ENCODE results near the gene RNF215.

Gene RNF215

DNA sequence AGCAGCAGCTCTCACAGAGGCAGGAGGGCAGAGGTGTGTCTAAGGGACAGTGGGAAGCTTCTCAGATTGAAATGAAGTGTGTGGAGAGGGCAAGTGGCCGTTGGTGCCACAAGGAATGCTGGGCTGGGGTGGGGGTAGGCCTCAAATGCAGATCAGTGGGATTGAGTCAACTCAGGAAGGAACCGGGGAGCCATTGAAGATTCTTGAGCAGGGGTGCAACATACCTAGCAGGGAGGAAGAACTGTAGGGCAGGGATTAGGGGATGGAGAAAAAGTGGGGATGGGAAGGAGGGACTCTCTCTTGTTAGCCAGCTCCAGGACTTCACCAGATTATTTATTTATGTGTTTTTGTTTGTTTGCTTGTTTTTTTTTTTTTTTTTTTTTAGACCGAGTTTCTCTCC is 6.7 kb upstream of the RNF215 start:
- DNase-seq, result no peak

DNA sequence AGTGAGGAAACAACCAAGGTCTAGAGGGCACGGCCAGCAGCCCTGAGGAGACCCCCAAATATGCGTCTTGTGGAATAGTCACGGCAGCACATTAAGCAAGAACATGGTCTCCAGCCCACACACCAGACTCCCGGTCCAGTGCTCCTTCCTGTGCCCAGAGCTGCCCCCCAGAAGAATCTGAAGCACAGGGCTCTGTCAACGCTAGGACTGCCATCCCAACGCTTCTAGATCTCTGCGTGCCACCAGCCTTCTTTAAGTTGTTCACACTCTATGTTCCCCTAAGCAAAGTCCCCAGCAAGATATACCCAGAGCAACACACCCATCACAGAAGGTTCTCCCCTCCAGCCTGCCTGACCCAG is 6.1 kb upstream of the RNF215 start:
- DNase-seq, result no peak

DNA sequence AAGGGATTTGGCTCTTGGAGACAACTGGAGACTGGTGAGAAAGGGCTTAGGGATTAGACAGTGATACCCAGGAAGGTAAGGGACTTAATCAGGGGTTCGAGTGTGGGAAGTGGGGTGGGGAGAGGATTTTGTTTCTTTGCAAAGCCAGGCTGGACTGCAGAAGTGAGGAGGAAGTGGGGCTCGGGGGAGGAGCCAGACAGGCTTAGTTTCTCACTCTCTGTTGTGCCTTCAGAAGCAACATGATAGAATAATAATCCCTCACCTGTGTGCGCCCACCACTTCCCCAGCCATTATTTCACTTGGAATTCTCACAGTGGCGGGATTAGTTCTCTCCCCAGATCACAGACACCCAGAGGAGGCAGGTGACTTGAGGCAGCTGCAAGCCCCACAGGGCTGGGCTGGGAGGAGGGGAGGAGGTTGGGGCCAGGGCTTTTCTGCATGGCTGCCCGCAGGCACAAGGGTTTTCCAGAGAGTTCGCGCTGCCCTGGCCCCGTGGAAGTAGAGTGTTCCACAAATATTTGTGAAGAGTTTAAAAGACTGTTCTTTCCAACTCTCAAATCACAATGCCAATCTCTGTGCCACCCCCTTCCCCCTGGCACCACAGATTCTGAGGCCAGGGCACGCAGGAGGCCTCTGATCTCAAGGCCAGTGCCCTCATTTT is 5.6 kb upstream of the RNF215 start:
- DNase-seq, result peak; percentile 52

DNA sequence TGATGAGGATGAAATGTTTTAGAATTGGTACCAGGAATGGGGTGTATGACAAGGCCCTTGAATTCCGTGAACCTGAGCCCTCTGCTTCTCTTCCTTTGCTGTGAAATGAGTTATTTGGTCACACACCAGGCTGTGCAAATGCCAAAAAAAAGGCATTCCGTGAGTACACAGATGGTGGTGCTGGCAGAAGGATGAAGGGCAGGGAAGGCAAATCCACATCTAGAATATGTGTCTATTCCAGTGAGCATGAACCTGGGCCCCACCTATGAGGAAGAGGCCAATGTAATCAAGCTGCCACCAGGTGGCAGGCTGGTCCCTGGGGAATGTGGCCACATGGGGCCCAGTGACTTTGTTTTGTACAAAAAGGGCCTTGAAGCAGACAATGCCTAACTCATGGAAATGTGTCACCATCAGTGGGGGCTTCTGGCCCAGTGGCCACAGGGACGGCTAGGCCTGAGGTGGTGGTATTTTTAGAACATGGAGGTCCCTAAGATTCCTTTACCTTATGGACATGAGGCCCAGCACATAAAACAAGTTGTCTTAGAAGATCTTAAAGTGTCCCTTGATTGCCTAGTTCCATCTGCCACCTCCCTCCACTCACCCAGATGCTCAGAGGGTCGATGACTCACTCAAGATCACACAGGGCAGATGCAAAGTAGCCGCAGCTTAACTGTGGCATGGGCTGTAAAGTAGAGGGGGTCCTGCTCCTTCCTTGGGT is 3.9 kb upstream of the RNF215 start:
- peak; percentile 94 for DNase-seq

DNA sequence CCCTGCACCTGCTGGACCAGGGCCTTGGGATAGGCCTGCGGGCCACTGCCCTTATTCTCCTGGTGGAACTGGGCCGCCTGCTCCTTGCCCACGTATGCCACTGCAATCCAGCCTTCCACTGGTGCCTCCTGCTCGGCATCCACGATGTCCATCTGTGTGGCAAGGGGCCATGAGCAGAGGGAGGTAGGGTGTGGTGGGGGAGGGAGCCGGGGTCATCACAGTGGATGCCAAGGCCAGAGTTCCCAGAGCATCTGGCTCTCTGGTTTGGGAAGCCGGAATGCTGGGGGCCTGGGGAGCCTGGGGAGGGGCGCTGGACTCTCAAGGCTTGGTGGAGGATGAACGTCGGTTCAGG is 627 bp downstream of the RNF215 start:
- DNase-seq, result no peak

DNA sequence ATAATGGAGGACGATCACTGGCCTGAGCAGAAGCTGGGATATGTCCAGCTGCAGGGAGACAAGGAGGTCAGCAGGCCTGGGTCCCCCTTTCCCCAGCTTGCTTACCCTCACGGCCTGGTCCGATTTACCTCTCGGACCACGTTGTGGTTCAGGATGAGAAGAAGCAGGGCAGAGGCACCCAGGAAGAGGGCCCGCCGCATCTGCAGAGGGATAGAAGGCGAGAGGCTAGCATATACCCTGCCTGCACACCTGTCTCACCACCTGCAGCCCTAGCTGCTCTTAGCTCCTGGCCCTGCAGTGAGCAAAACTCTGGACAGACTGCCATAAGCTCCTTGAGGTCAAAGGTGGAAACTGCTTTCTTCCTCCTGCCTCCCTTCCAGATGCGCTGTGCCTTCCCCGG is 1.3 kb downstream of the RNF215 start:
- DNase-seq, result no peak

DNA sequence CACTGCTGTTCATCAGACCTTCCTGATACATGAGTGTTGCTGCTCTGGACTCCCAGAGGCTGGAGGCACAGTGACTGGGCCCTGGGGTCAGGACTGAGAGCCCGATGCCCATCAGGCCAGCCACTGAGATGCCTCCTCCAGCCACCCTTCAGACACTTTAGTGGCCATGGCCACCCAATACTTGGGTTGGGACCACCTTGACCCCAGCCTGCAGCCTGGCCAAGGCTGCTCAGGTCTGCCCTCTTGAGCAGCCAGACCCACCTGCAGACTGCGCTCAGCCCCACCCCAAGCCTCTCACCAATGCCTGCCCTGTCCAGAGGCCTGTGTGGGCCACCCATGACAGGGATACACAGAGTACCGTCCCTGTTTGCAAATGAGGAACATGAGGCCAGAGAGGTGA is 4.2 kb downstream of the RNF215 start:
- no peak for DNase-seq

DNA sequence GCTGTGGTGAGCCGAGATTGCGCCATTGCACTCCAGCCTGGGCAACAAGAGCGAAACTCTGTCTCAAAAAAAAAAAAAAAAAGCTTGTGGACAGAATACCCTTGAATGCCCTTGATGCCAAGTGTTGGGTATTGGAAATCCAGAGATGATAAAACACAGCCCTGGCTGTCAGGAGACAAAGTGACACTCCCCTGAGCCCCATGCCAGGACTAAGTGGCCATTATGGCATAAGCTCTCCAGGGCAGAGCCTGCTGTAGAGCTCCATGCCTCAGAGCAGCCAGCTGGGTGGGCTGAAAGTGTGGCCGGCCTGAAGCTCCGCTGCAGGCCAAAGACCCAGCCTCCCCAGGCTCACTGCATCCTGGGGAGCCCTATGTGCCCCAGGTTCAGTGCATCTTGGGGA is 4.9 kb downstream of the RNF215 start:
- no peak for DNase-seq

DNA sequence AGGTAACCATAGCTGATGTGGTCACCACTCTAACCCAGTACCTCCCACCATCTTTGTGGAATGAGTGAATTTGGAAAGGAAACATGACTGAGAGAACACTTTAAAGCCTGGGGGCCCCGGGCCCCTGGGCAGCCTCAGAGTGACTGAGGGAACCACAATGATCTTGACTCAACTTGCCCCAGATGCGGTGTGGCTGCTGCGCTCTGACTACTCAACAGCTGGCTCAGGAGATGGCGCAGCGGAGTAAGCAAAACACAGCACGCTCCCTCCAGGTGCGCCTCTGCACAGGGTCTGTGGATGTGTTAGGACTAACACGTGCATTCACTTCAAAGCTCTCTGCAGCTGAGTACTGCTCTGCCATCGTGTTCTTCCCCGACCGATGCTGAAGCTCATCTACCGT is 5.9 kb downstream of the RNF215 start:
- no peak for DNase-seq

DNA sequence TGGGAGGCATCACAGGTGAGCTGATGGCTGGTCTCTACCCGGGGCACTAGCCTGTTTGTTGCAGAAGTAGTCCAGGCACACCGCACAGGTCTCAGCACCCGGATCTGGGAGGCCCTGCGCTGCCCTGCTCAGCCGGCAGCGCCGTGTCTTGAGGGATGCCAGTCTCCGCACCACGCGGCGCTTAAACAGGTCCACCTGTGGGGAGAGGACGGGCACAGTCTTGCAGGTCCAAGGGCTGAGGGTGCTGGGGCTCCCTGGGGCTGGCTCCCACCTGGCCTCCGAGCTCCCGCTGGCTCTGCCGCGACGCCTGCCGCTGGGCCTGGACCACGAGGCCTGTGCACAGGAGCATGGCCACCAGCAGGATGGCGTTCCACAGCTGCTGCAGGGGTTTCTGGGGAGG is 7.2 kb downstream of the RNF215 start:
- DNase-seq, result no peak

DNA sequence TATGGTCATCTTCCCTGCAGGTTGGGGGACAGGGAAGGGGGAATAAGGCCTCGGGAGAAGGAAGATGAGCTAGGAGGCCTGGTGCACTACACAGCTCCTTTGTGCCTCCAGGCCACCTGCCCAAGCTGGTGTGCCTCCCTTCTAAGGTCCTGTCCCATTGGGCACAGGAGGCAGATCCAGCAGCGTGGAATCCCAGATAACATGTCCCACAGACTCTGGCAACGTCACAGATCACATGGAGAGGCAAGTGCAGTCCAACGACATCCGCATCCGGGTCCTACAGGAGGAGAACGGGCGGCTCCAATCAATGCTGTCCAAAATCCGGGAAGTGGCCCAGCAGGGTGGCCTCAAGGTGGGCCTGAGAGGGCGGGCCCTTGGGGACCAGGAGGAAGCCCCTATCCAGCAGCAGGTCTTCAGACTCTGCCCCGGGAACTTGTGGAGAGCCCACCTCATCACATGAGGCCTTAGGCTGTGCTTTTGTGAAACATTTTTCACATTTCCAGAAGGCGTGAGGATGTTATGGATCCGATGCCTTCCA is 11.8 kb downstream of the RNF215 start:
- DNase-seq, result no peak

DNA sequence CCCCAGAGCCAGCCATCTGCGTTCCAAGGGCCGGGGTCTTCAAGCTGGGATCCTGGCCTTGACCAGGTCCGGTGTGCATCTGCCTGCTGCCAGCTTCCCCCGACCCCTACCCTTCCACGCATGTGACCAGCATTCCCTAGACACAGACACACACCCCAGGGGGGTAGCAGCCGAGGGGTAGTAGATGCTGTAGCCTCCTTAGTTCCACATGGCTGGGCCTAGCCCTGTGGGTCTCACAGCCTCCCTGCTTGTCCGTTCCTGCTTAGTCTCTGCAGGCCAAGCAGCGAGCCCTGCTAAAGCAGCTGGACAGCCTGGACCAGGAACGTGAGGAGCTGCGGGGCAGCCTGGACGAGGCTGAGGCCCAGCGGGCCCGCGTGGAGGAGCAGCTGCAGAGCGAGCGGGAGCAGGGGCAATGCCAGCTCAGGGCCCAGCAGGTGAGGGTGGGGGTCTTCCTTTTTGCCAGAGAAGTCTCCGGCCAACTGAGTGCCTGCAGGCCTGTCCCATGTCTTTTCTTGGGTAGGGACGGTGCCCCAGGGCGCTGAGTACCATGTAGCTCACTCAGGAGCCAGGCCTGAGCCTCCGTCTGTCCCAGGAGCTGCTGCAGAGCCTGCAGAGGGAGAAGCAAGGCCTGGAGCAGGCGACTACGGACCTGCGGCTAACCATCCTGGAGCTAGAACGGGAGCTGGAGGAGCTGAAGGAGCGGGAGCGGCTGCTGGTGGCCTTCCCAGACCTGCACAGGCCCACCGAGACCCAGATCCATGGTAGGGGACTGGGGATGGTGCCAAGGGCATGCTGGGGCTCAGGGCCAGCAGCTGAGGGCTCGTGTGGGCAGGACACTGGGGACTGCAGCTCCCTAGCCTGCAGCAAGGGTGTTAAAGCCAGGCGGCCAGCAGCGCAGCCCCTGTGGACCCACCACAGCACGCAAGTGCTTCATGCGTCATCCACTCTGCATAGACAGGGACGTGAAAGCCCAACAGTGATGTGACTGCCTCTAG is 13.6 kb downstream of the RNF215 start:
- DNase-seq, result no peak

DNA sequence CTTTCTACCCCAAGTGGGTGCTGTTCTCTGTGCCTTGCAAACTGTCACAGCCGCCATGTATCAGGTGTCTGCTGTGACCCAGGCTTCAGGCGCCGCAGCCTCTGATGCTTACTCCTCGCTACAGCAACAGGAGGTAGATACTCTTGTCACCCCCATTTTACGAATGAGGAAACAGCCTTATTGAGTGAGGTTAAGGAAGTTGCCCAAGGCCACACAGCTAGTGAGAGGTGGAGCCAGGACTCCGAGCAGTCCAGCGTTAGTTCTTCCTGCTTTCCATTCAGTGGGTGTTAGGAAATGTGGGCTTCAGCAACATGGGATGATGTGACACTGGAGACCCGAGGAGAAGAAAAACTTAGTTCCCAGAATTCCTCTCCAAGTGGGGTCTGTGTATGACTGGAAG is 14.3 kb downstream of the RNF215 start:
- DNase-seq, result peak; percentile 60

DNA sequence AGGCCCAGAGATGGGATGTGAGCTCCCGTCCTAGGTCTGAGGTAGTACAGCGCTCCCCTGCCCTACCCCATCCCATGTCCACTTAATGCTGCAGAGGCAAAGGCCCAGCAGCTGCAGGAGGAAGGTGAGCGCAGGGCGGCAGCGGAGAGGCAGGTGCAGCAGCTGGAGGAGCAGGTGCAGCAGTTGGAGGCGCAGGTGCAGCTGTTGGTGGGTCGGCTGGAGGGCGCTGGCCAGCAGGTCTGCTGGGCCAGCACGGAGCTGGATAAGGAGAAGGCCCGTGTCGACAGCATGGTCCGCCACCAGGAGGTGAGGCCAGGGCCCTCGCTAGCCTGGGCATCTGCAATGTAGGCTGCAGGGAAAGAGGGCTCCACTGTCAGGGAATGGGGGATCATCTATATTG is 15.2 kb downstream of the RNF215 start:
- DNase-seq, result no peak

DNA sequence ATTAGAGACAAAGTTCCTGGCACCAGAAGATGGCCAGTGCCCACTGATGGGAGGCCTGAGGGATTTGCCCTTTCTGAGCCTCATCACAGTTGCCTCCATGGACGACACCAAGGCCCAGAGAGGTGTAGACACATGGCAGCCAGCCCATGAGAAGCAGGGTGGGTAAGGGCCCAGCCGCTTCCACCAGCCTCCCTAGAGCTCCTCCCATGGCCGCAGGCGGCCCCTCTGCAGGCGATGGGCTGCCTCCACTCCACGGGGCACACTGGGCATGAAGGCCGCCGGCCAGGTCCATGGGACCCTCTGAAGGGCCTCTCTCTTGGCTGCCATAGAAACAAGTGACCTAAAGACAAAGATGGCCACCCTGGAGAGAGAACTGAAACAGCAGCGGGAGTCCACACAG is 15.9 kb downstream of the RNF215 start:
- no peak for DNase-seq

DNA sequence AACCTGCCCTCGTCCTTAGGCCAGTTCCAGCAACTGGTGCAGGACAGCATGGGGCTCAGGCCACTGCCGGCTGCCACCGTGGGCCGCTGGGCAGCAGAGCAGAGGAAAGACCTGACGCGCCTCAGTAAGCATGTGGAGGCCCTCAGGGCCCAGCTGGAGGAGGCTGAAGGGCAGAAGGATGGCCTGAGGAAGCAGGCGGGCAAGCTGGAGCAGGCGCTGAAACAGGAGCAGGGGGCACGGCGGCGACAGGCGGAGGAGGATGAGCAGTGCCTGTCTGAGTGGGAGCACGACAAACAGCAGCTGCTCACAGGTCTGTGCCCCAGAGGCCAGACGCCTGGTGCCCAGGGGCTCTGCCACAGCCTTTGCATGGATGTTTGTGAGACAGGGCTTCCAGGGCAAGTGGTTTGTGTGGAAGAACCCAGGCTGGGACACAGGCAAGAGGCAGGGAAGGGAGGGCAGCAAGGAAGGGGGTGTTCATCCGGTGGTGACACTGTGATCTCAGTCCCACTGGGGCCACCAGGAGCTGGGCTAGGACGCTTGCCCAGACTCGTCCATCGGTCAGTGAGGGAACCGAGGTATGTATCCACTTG is 16.5 kb downstream of the RNF215 start:
- no peak for DNase-seq

DNA sequence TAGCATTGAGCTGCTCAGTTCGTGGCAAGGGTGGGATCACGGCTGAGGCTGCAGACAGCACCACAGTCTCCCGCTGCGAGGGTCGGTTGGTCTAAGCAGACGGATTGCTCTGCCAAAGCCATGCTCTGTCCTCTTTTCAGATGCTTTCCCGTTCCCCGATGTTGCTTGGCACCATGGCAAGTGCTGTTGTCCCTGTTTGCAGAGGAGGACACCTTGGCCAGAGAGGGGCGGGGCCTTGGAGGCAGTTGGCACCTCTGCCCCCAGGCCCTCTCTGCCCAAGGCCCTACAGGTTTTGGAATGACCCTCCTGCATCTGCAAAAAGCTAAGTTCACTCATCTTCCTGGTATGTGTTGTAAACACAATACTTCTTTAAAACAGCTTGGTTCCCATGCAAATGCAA is 18.8 kb downstream of the RNF215 start:
- DNase-seq, result no peak

DNA sequence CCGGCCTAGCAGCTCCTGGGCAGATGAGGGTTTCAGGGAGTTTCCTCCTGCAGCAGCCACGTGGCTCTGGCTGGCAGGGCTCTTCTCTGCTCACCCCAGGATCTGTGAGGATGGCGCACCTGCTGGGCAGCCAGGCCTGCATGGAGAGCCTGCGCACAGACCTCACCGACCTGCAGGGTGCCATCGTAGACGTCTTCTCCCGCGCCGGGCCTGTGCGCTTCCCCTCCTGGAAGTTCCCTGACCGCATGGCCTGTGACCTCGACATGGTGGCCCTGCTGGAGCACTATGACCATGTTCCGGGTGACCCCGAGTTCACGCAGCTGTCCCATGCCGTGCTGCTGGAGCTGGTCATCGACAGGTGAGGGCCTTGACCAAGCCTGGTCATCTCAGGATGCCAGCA is 21.3 kb downstream of the RNF215 start:
- DNase-seq, result no peak

DNA sequence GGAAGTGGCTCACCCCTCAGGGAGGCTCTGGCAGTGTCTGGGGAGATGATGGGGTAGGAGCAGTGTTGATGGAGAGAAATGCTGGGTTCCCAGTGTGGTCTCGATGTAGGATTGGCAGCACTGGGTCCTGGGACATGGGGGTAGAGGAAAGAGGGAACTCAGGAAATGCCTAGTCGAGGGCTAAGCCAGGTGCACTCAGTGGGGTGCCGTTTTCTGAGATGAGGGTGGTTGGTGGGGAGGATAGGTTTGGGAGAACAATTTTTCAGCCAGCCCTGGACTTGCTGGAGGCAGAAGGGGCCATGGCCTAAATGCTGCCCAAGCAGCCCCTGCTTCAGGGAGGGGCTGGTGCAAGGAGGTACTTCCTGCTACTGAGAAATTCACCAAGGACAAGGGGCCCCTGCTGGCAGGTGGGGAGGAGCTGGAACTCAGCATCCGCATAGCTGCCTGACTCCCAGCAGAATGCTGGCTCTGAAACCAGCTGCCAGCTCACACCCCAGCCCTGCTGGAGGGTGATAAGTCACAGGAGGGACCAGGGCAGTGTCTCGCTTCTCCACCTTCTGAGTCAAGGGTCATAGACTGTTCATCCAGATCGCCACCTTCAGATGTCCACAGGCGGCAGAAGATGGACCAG is 24.4 kb downstream of the RNF215 start:
- DNase-seq, result peak; percentile 33

DNA sequence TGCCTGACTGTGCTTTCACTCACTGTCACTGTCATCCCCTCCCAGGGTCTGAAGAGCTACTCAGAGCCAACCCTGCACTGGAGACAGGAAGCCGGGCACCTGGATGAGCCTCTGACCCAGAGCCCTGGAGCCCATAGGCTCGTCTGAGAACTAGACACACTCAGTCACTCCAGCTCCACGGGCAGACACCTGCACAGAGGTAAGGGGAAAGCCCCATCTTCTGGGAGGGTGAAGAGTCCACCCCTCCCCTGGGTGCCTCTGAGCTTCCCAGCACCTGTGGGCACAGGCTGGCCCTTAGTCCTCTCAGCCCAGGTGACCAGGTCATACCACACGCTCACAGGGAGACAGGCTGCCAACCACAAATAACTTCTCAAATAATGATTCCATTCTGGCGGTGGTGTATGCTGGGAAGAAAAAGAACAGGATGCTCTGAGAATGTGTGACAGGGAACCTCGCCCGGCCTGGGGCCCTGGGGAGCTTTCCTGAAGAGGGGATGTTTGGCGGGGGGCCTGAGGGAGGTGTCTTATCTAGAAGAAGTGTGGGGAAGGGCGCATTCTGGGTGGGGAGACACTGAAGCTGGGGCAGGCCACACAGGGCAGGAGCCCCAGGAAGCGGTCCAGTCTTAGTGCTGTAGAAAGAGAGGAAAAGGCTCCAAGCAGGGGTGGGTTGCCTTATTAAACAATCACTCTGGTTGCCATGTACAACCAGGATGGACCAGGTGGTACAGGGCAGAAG is 25.1 kb downstream of the RNF215 start:
- DNase-seq, result no peak

DNA sequence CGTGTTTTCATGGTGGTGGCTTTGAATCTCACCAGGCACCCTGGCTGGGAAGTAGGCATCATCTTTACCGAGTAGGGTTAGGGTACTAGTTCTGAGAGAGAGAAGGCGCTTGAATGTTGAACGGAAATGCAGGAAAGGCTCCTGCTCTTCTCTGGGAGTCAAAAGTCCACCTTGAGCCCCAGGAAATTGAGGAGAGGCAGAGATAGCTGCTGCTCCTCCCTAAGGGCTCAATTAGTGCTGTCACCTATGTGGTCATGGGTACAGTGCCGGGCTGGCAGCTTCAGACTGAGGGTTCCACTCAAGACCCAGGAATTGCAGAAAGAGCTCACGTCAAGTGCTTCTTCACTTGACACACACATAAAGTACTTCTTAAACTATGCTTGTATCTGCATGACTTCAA is 28.7 kb downstream of the RNF215 start:
- no peak for DNase-seq

DNA sequence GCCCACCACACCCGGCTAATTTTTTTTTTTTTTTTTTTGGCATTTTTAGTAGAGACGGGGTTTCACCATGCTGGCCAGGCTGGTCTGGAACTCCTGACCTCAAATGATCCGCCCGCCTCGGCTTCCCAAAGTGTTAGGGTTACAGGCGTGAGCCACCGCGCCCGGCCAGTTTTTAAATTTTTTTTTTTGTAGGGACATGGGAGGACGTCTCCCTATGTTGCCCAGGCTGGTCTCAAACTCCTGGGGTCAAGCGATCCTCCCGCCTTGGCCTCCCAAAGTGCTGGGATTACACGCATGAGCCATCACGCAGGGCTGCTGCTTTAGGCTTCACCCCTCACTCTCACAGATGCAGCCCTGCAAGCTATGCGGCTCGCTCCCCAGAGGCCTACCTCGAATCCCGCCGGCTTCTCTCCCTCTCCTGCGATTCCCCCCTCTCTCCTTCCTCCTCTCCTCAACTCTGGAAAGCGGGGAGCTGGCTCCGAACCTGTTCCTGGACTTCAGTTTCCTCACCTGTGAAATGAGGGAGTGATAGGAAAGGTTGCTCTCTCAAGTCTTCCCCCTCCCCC is 29.5 kb downstream of the RNF215 start:
- DNase-seq, result no peak
